ENCODE results near the gene TGM3. TPM values are rescaled to one million over a fixed set of nuclear protein-coding genes. Genes with fewer than 3 reads are reported as not detected.

Gene TGM3
- total RNA-seq, 1 experiment from 2014 or later, result not detected

GRCh38 chr20:2338411-2339066 lies 42.7 kb downstream of the TGM3 start:
- H4K20me1 ChIP-seq (ENCODE audit: insufficient read depth), result no peaks in the 10 kb centered on the region
- ChIA-PET CTCF (no interaction called here), POLR2A (ENCODE audit: unreplicated experiment) (no interaction called here)
- no peak overlapping the region for H2AFZ ChIP-seq
- no peak overlapping the region for H3K4me2 ChIP-seq
- H3F3A ChIP-seq (ENCODE audit: insufficient read depth, low read depth), result no peaks in the 10 kb centered on the region
- no peaks in the 10 kb centered on the region for H3K79me2 ChIP-seq (ENCODE audit: low read depth)
- H3K4me3 ChIP-seq, result no peak overlapping the region
- no peak for DNase-seq
- H3K27ac ChIP-seq, result no peak overlapping the region
- no peaks in the 10 kb centered on the region for H3K36me3 ChIP-seq (ENCODE audit: low read depth)
- BruUV-seq (replicated peaks), result no TSS peak
- intact Hi-C loops (cut with micrococcal nuclease; ENCODE audit: unreplicated experiment), result no loop called here
- no peaks in the 10 kb centered on the region; the same call in 1 of the 2 replicates for H3K27me3 ChIP-seq (ENCODE audit: insufficient read depth, low read depth)
- H3K9me3 ChIP-seq (ENCODE audit: insufficient read depth, low read depth), result no peaks in the 10 kb centered on the region
- H3K4me1 ChIP-seq (replicated peaks; ENCODE audit: insufficient read depth), result no peaks in the 10 kb centered on the region
- no peaks in the 10 kb centered on the region for H3K9me2 ChIP-seq (ENCODE audit: insufficient read depth)
- TF ChIP-seq CTCF (conservative IDR thresholded peaks at IDR 0.05) (no peak), EZH2 (IDR thresholded peaks at IDR 0.05; ENCODE audit: low read depth) (no peak)

GRCh38 chr20:2340136-2340535 lies 44.3 kb downstream of the TGM3 start:
- Histone ChIP-seq H3K4me2 (no peak overlapping the region), H3K4me3 (no peak overlapping the region), H2AFZ (no peak overlapping the region), H3K27ac (no peak overlapping the region), H3F3A (ENCODE audit: insufficient read depth, low read depth) (no peaks in the 10 kb centered on the region), H4K20me1 (ENCODE audit: insufficient read depth) (no peaks in the 10 kb centered on the region), H3K9me3 (ENCODE audit: insufficient read depth, low read depth) (no peaks in the 10 kb centered on the region), H3K79me2 (ENCODE audit: low read depth) (no peaks in the 10 kb centered on the region), H3K9me2 (ENCODE audit: insufficient read depth) (no peaks in the 10 kb centered on the region), H3K36me3 (ENCODE audit: low read depth) (no peaks in the 10 kb centered on the region), H3K4me1 (replicated peaks; ENCODE audit: insufficient read depth) (no peaks in the 10 kb centered on the region), H3K27me3 (ENCODE audit: insufficient read depth, low read depth) (no peaks in the 10 kb centered on the region)
- no TSS peak for BruUV-seq (replicated peaks)
- DNase-seq, result no peak
- TF ChIP-seq CTCF (conservative IDR thresholded peaks at IDR 0.05) (no peak), EZH2 (IDR thresholded peaks at IDR 0.05; ENCODE audit: low read depth) (no peak)
- ChIA-PET POLR2A (ENCODE audit: unreplicated experiment) (no interaction called here), CTCF (no interaction called here)
- intact Hi-C loops (cut with micrococcal nuclease; ENCODE audit: unreplicated experiment), result no loop called here

GRCh38 chr20:2340823-2341222 lies 45.0 kb downstream of the TGM3 start:
- no peak overlapping the region for H3K4me2 ChIP-seq
- H3K4me3 ChIP-seq, result no peak overlapping the region
- no peaks in the 10 kb centered on the region for H3K9me3 ChIP-seq (ENCODE audit: insufficient read depth, low read depth)
- H3K4me1 ChIP-seq (replicated peaks; ENCODE audit: insufficient read depth), result no peaks in the 10 kb centered on the region
- ChIA-PET POLR2A (ENCODE audit: unreplicated experiment) (no interaction called here), CTCF (no interaction called here)
- no peaks in the 10 kb centered on the region for H3K27me3 ChIP-seq (ENCODE audit: insufficient read depth, low read depth)
- H3K9me2 ChIP-seq (ENCODE audit: insufficient read depth), result no peaks in the 10 kb centered on the region
- H3K79me2 ChIP-seq (ENCODE audit: low read depth), result no peaks in the 10 kb centered on the region
- no peaks in the 10 kb centered on the region for H4K20me1 ChIP-seq (ENCODE audit: insufficient read depth)
- TF ChIP-seq EZH2 (IDR thresholded peaks at IDR 0.05; ENCODE audit: low read depth), result no peak
- TF ChIP-seq CTCF (conservative IDR thresholded peaks at IDR 0.05), result no peak
- no peak overlapping the region for H3K27ac ChIP-seq
- BruUV-seq (replicated peaks), result no TSS peak
- intact Hi-C loops (cut with micrococcal nuclease; ENCODE audit: unreplicated experiment), result no loop called here
- DNase-seq, result no peak
- no peak overlapping the region for H2AFZ ChIP-seq
- H3F3A ChIP-seq (ENCODE audit: insufficient read depth, low read depth), result no peaks in the 10 kb centered on the region
- no peaks in the 10 kb centered on the region for H3K36me3 ChIP-seq (ENCODE audit: low read depth)
